Epithelial cell of proximal tubule (primary cell): ENCODE results near the gene ANKRD28. TPM values are rescaled to one million over a fixed set of nuclear protein-coding genes. Genes with fewer than 3 reads are reported as not detected.

Source experiments
- DNase-seq: peaks from one replicate; pipeline ENCODE4 v3.0.0-alpha.2; 2011; ENCODE audit warnings: low read depth
- H3K4me3 ChIP-seq: 2 replicates; pipeline ENCODE4 v1.5.1; 2011; ENCODE audit warnings: low read depth, mild to moderate bottlenecking, low read length
- total RNA-seq: library from RNA; depleted of rRNA; stranded (reverse); fragments of >200 nt; gene quantifications from 2 replicates; pipeline ENCODE4 v1.2.3, GENCODE V29; 2015
- TF ChIP-seq, protein P1 (sequence below): conservative IDR thresholded peaks from 2 replicates; pipeline ENCODE4 v1.5.1; 2012; ENCODE audit warnings: low read depth, mild to moderate bottlenecking, low read length

Gene ANKRD28
- total RNA-seq, 1 donor from 2014 or later = 17.3 TPM

DNA sequence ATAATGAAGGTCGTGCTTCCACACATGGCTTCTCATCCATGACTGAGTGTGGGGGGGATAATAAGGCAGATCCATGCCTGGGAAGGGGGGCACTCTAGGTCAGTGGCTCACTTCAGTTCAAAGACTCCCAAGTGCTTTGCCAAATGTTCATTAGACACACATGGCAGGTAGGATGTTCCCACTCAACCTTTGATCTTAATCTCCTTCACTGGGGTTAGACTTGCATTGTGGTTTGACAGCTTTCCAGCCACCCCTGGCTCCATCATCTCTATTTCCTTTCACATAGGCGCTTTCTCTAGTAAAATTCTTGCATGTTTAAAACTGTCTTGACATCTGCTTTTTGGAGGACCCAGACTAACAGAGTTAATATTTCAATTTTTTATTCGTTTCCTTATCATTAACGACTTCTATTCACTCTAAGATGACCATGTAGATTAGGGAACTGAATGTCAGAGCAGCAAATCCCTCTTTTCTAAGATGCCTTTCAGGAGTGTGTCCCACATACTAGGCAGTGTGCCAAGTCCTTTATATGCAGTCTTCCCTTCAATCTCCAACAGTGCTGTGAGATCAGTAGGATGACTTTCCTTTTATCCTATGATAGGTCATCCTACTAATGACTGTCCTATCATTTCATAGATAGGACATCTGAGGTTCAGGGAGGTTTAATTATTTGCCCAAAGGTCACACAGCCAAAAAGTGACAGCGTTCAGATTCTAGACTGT, 138.4 kb downstream of the ANKRD28 start:
- no peak overlapping the region for H3K4me3 ChIP-seq
- TF ChIP-seq, protein P1, sequence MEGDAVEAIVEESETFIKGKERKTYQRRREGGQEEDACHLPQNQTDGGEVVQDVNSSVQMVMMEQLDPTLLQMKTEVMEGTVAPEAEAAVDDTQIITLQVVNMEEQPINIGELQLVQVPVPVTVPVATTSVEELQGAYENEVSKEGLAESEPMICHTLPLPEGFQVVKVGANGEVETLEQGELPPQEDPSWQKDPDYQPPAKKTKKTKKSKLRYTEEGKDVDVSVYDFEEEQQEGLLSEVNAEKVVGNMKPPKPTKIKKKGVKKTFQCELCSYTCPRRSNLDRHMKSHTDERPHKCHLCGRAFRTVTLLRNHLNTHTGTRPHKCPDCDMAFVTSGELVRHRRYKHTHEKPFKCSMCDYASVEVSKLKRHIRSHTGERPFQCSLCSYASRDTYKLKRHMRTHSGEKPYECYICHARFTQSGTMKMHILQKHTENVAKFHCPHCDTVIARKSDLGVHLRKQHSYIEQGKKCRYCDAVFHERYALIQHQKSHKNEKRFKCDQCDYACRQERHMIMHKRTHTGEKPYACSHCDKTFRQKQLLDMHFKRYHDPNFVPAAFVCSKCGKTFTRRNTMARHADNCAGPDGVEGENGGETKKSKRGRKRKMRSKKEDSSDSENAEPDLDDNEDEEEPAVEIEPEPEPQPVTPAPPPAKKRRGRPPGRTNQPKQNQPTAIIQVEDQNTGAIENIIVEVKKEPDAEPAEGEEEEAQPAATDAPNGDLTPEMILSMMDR = no peak
- no peak for DNase-seq

- H3K4me3 ChIP-seq = no peak overlapping the region
- no peak for DNase-seq
- TF ChIP-seq, protein P1 = no peak
Measured at GRCh38 chr3:15657016-15657415, 140.8 kb downstream of the ANKRD28 start.

DNA sequence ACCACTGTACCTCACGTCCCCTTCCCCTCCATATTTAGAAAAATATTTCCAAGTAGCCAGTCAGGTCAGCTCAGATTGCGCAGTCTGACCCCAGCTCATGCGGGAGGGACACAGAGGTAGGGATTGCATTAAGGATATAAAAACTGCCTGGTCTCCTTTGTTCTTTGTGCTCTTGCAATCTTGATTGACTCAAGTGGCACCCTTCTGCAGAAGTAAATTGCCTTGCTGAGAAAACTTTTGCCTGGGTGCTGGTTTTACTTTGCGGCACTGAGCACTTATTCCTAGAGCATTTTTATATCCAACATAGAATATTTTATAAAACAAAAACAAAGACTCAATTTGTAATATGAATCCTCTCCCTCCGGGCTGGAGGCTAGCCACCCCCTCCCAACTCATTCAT, 141.4 kb downstream of the ANKRD28 start:
- DNase-seq = no peak
- no peak overlapping the region for H3K4me3 ChIP-seq
- TF ChIP-seq, protein P1 = no peak

DNA sequence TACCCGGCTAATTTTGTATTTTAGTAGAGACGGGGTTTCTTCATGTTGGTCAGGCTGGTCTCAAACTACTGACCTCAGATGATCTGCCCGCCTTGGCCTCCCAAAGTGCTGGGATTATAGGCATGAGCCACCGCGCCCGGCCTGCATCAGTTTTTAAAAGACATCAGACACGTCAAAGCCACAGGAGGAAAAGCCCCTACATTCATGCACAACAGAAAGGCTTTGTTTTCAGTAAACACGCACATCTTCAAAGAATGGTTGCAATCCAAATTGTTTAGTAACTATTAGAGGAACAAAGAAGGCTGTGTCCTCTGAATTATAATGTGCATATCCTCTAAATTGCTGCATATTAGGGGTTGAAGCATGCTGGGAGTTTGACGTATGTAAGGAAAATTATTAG, 142.9 kb downstream of the ANKRD28 start:
- DNase-seq = no peak
- no peak overlapping the region for H3K4me3 ChIP-seq
- TF ChIP-seq, protein P1 = no peak

DNA sequence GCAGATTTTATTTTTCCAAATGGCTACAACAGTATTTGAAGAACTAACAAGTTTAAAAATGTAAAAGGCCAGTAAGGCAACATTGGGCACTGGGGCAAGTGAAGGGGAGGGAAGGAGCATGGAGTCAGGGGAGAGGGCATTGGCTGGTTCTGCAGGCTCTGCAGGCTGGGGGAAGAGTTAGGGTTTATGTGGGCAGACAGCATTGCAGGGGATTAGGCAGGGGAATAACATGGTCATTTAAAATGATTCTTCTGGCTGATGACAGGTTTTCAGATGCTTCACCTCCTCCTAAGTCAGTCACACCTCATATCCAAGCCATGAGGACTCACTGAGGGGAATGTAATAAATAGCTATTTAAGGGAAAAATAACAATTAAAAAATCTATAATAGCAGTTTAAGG, 143.7 kb downstream of the ANKRD28 start:
- TF ChIP-seq, protein P1 = no peak
- no peak for DNase-seq
- no peak overlapping the region for H3K4me3 ChIP-seq

- H3K4me3 ChIP-seq = no peak overlapping the region
- no peak for DNase-seq
- TF ChIP-seq, protein P1 = no peak
Measured at GRCh38 chr3:15653321-15653720, 144.5 kb downstream of the ANKRD28 start.

DNA sequence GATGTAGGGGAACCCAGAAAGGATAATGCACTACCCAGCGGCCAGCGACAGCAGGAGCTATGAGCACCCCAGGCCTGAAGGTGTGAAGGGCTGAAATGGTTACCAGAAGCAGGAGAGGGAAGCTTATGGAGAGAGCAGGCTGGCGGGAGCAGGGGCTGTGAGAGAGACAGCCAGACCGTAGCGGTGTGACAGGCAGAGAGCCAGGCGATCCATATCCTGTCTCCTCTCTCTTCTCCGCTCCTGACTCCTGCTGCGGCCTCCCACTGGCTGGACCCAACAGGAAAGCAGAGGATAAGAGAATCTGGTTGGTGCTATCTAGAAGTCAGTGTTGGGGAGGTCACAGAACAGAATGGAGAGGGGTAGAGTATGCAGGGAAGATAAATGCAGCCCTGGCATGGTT, 146.4 kb downstream of the ANKRD28 start:
- no peak for DNase-seq
- no peak overlapping the region for H3K4me3 ChIP-seq
- TF ChIP-seq, protein P1 = no peak
